CD4-positive, CD25-positive, alpha-beta regulatory T cell (primary cell): ENCODE measurements around the gene DNAH8. TPM values are rescaled to one million over a fixed set of nuclear protein-coding genes. Genes with fewer than 3 reads are reported as not detected.

ENCODE experiments used
- ATAC-seq, 2 donors: fragments of 150-1000 bp; cut with Tn5 transposase; one replicate each; pipeline ENCODE4 v1.10.0; 2021; ENCODE audit warnings: low read depth in 2 of 2, moderate number of reproducible peaks in 2 of 2, moderate library complexity in 1 of 2
- DNase-seq, 3 donors: peaks; one replicate each; pipeline versions ENCODE4 v3.0.0 to v3.0.0-alpha.2; 2012 to 2022; ENCODE audit warnings: mixed read lengths in 1 of 3
- H3K27ac ChIP-seq: one replicate; pipeline ENCODE4 v1.7.0; 2013; ENCODE audit warnings: mild to moderate bottlenecking, low read length; ENCODE audit not compliant: insufficient read depth, poor library complexity, severe bottlenecking
- H3K27me3 ChIP-seq: one replicate; pipeline ENCODE4 v1.7.0; 2013; ENCODE audit warnings: low read length; ENCODE audit not compliant: control insufficient read depth, insufficient read depth
- H3K36me3 ChIP-seq: one replicate; pipeline ENCODE4 v1.7.0; 2013; ENCODE audit warnings: mild to moderate bottlenecking, low read length, moderate library complexity; ENCODE audit not compliant: control insufficient read depth, insufficient read depth
- H3K4me1 ChIP-seq: 2 replicates; pipeline ENCODE4 v1.7.0; 2013; ENCODE audit warnings: mild to moderate bottlenecking, low read length; ENCODE audit not compliant: insufficient read depth, control insufficient read depth, poor library complexity, severe bottlenecking
- H3K4me3 ChIP-seq: one replicate; pipeline ENCODE4 v1.7.0; 2013; ENCODE audit warnings: low read depth, mild to moderate bottlenecking, low read length, moderate library complexity
- H3K9me3 ChIP-seq, 2 experiments: 1 replicate in 1 of 2; 2 replicates in 1 of 2; pipeline ENCODE4 v1.7.0; 2013; ENCODE audit warnings: low read length in 2 of 2, mild to moderate bottlenecking in 1 of 2, moderate library complexity in 1 of 2; ENCODE audit not compliant: control insufficient read depth in 2 of 2
- H3K27ac Mint-ChIP-seq, 3 donors: one replicate each; pipeline ENCODE4 v1.8.0; 2020 to 2022; ENCODE audit warnings: mild to moderate bottlenecking in 3 of 3, mixed read lengths in 3 of 3, moderate library complexity in 2 of 3
- H3K27me3 Mint-ChIP-seq: one replicate; pipeline ENCODE4 v1.8.0; 2022; ENCODE audit warnings: mild to moderate bottlenecking, mixed read lengths
- H3K36me3 Mint-ChIP-seq: one replicate; pipeline ENCODE4 v1.8.0; 2020; ENCODE audit warnings: mixed read lengths
- H3K4me1 Mint-ChIP-seq, 4 donors: one replicate each; pipeline ENCODE4 v1.8.0; 2020 to 2022; ENCODE audit warnings: mixed read lengths in 4 of 4, mild to moderate bottlenecking in 1 of 4
- H3K4me3 Mint-ChIP-seq, 4 donors: one replicate each; pipeline ENCODE4 v1.8.0; 2020 to 2022; ENCODE audit warnings: mild to moderate bottlenecking in 4 of 4, mixed read lengths in 4 of 4, moderate library complexity in 3 of 4
- H3K9me3 Mint-ChIP-seq, 7 donors: one replicate each; pipeline ENCODE4 v1.8.0; 2020 to 2022; ENCODE audit warnings: mixed read lengths in 7 of 7, mild to moderate bottlenecking in 3 of 7, moderate library complexity in 2 of 7
- polyA plus RNA-seq, 4 donors: library from polyadenylated mRNA; unstranded; fragments of 300-500 nt; fragmentation: Illumina TruSeq; gene quantifications; one replicate each; pipeline ENCODE4 v1.2.3, GENCODE V29; 2021
- total RNA-seq: library from RNA; stranded (reverse); gene quantifications from one replicate; pipeline ENCODE4 v1.2.3, GENCODE V29; 2022

The DNAH8 gene, protein sequence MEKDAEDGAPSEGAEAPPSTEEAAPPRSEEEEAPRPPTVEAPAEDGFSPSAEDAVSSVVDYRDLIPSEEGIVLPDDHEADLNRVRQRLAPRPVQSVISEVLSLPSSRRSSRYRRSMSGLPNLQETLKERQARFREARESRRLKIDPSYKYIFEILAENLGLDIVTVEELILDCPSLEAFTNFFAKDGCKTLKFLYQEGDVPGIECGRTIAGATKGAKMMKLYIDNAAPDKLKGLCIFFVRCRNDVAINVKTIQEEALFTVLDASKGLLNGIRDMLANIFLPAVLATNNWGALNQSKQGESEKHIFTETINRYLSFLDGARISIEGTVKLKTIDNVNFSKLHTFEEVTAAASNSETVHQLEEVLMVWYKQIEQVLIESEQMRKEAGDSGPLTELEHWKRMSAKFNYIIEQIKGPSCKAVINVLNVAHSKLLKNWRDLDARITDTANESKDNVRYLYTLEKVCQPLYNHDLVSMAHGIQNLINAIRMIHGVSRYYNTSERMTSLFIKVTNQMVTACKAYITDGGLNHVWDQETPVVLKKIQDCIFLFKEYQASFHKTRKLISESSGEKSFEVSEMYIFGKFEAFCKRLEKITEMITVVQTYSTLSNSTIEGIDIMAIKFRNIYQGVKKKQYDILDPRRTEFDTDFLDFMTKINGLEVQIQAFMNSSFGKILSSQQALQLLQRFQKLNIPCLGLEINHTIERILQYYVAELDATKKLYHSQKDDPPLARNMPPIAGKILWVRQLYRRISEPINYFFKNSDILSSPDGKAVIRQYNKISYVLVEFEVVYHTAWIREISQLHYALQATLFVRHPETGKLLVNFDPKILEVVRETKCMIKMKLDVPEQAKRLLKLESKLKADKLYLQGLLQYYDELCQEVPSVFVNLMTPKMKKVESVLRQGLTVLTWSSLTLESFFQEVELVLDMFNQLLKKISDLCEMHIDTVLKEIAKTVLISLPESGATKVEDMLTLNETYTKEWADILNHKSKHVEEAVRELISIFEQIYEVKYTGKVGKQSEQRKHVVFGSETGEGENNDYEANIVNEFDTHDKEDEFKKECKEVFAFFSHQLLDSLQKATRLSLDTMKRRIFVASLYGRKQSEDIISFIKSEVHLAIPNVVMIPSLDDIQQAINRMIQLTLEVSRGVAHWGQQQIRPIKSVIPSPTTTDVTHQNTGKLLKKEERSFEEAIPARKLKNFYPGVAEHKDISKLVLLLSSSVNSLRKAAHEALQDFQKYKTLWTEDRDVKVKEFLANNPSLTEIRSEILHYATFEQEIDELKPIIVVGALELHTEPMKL (N-terminal part only)
- 0.05 TPM for total RNA-seq
- 1 to 10 TPM in 1 of 4 donors, under 1 TPM in 3; 0.39 to 1.2 (median 0.63) TPM for polyA plus RNA-seq

DNA sequence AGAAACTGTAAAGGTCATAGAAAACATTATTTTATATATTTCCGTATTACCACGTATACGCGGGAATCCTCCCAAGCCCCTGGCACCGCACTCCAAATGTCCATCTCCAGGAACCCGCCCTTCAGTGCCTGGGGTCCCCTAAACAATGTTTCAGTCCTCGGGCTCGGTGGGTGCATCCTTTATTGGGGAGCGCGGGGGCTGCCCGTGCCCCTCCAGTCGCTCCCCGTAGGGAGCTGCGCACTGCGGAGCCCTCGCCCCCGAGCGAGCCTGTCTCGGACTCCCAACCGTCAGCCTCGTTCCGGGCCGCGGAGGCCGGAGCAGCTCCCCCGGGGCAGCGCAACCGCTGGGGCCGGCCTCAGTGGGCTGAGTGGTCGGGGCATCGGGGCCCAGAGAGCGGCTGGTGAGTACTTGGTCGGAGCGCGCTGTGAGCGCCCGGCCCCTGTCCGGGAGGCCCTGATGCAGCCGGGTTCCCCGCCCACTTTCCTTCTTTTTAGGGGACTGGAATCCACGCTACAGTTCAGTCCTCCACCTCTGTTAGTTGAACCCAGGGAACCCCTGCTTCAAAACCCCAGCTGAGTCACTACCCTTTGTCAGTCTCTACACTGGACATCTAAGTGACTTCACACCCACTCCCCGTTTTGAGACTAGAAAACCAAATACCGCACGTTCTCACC is at the start of gene DNAH8:
TSS of gene DNAH8 (plus strand) at position 296 of the 674 bp plus-strand sequence. CDS start 7,499 bp downstream, outside the sequence.
- Mint-ChIP-seq H3K27me3 (peaks cover 72% of the 10 kb centered on the region), H3K4me3 (peak within 1 kb of the TSS in 3 of 4 donors; percentile 8 to 47 (median 24)), H3K9me3 (peaks cover 0 to 8% (median 0%) of the 10 kb centered on the region in 7 donors), H3K36me3 (no peaks in the 10 kb centered on the region), H3K27ac (peak within 1 kb of the TSS in 1 of 3 donors; percentile 27), H3K4me1 (peaks cover 0 to 9% (median 6%) of the 10 kb centered on the region in 4 donors)
- no peak for ATAC-seq
- Histone ChIP-seq H3K4me3 (no peak within 1 kb of the TSS), H3K27ac (no peak within 1 kb of the TSS), H3K27me3 (peaks cover 41% of the 10 kb centered on the region), H3K4me1 (peaks cover 8% of the 10 kb centered on the region), H3K9me3 (peaks cover under 1 to 3% of the 10 kb centered on the region in 2 experiments), H3K36me3 (no peaks in the 10 kb centered on the region)
- no peak for DNase-seq

- H3K9me3 ChIP-seq = no peaks in the 10 kb centered on the region
- ATAC-seq = peak; percentile 72 to 81
- no peak overlapping the region for H3K4me3 Mint-ChIP-seq
- H3K27ac Mint-ChIP-seq = peak overlapping the region in 2 of 3 donors; percentile 28 to 48
- H3K9me3 Mint-ChIP-seq = no peaks in the 10 kb centered on the region
- peaks cover 0 to 10% (median 9%) of the 10 kb centered on the region in 4 donors for H3K4me1 Mint-ChIP-seq
- no peak overlapping the region for H3K4me3 ChIP-seq
- no peak overlapping the region for H3K27ac ChIP-seq
- no peaks in the 10 kb centered on the region for H3K27me3 Mint-ChIP-seq
- no peaks in the 10 kb centered on the region for H3K4me1 ChIP-seq
- H3K36me3 ChIP-seq = peaks cover 17% of the 10 kb centered on the region
- no peaks in the 10 kb centered on the region for H3K27me3 ChIP-seq
- H3K36me3 Mint-ChIP-seq = peaks cover 21% of the 10 kb centered on the region
- peak; percentile 9 to 70 (median 55) for DNase-seq
These were observed 43.1 kb upstream of the DNAH8 start for GRCh38 chr6:38671885-38672467.

GRCh38 chr6:38673397-38674165 is 41.5 kb upstream of the DNAH8 start:
- H3K27me3 Mint-ChIP-seq = no peaks in the 10 kb centered on the region
- Histone ChIP-seq H3K27me3 (no peaks in the 10 kb centered on the region), H3K4me3 (no peak overlapping the region), H3K36me3 (peaks cover 20% of the 10 kb centered on the region), H3K9me3 (no peaks in the 10 kb centered on the region), H3K4me1 (no peaks in the 10 kb centered on the region), H3K27ac (no peak overlapping the region)
- H3K4me3 Mint-ChIP-seq = no peak overlapping the region
- H3K27ac Mint-ChIP-seq = no peak overlapping the region
- H3K36me3 Mint-ChIP-seq = peaks cover 31% of the 10 kb centered on the region
- DNase-seq = peak in 1 of 3 donors; percentile 31
- peaks cover 0 to 10% (median 9%) of the 10 kb centered on the region in 4 donors for H3K4me1 Mint-ChIP-seq
- H3K9me3 Mint-ChIP-seq = no peaks in the 10 kb centered on the region
- no peak for ATAC-seq

DNA sequence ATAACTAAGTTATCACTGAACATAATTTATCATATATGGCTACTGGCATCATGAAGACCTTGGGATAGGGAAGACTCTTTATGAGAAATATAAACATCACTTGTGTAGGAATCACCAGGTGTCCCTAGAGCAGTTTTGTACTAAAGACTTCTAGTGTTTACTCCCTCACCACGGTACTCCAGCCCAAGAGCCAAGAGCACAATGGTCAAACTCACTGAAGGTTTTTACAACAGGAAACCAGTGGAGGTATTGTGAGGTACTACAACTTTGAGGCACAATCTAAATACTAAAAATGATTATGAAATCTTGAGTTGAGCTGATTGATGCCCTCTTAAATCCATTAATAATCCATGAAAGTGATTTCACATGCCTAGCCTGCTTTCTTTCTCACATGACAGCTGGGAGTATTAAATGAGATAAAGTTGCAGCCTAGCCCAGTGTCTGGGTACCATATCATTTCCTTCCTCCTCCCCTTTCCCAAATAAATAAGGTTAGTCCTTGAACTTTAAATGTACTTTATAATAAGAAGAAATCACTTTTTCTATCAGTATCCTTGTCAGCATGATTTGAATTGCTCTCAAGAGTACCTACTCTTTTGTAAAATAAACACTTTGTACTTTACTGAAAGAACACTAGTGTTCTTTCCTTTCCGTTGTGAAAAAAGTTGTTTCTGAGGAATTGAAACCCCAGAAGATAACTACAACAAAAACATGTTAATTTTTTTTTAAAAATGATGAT is 38.7 kb upstream of the DNAH8 start:
- ATAC-seq = no peak
- H3K4me1 Mint-ChIP-seq = peaks cover 0 to 10% (median 9%) of the 10 kb centered on the region in 4 donors
- H3K36me3 Mint-ChIP-seq = peaks cover 31% of the 10 kb centered on the region
- H3K4me3 ChIP-seq = no peak overlapping the region
- H3K27me3 Mint-ChIP-seq = no peaks in the 10 kb centered on the region
- H3K4me3 Mint-ChIP-seq = no peak overlapping the region
- H3K4me1 ChIP-seq = no peaks in the 10 kb centered on the region
- no peak overlapping the region for H3K27ac ChIP-seq
- H3K36me3 ChIP-seq = peaks cover 26% of the 10 kb centered on the region
- no peaks in the 10 kb centered on the region for H3K27me3 ChIP-seq
- H3K9me3 ChIP-seq = no peaks in the 10 kb centered on the region
- no peak overlapping the region for H3K27ac Mint-ChIP-seq
- DNase-seq = no peak
- no peaks in the 10 kb centered on the region for H3K9me3 Mint-ChIP-seq

- Mint-ChIP-seq H3K9me3 (no peaks in the 10 kb centered on the region), H3K27ac (peak overlapping the region in 1 of 3 donors; percentile 82), H3K4me3 (no peak overlapping the region), H3K27me3 (no peaks in the 10 kb centered on the region), H3K4me1 (peaks cover 0 to 10% (median 7%) of the 10 kb centered on the region in 4 donors), H3K36me3 (peaks cover 38% of the 10 kb centered on the region)
- Histone ChIP-seq H3K27ac (no peak overlapping the region), H3K36me3 (peaks cover 33% of the 10 kb centered on the region), H3K4me1 (no peaks in the 10 kb centered on the region), H3K9me3 (no peaks in the 10 kb centered on the region), H3K4me3 (no peak overlapping the region), H3K27me3 (no peaks in the 10 kb centered on the region)
- ATAC-seq (no peak), DNase-seq (no peak)
These were observed 38.1 kb upstream of the DNAH8 start for GRCh38 chr6:38676974-38677544.
